HG03095 (cell line): ENCODE results near the gene GJB1.
"Not testable (repeated sequence)": the region's sequence is repeated elsewhere in the genome, so short reads cannot be mapped to it uniquely, and the experiment has no call there.

Experiments
- ATAC-seq: cut with Tn5 transposase; IDR thresholded peaks from one replicate; pipeline ENCODE4 v1.9.1; 2021; ENCODE audit warnings: moderate library complexity; ENCODE audit not compliant: unreplicated experiment

GJB1 gene

DNA sequence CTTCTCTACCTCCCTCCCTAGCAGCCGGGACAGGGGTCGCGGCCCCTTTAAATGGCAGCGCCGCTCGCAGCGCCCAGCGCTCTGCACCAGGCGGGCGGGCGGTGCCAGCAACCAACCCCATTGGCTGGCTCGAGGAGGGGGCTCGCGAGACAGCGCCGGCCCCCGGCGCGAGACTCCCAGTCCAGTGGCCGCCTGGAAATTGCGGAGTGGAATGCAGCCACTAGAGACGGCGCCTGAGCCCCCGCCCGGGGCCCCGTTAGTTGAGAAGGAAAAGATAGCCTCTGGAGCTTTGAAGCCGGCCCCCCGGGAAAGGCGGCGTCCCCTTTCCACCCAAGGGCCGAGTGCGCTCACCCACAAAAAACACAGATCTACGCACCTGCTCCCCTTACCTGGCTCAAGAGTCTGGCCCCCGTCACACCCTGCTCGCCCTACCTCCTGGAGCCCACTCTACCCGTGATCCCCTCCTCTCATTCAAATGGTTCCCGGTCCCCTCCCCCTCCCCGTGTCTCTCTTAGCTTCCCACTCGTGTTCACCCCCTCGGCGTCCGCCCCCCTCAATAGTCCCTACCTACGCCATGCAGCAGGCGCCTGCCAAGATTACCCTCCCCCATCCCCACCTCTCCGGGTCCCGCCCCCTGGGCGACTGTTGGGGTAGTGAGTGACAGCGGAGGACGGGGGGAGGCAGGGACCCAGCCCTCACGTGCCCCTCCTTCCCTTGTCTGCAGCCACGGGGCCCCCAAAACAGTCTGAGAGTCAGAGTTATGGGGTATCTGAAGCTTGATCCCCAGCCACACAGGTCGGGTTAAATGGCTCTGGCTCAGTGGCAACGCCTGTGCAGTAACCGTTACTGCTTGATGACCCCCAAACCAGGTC lies 31.3 kb downstream of the GJB1 start, which contains the start of gene ZMYM3:
Gene ZMYM3 (minus strand): TSS at position 49 of the 872 bp plus-strand sequence. CDS start 885 bp downstream, outside the sequence.
- peak; percentile 73 for ATAC-seq

DNA sequence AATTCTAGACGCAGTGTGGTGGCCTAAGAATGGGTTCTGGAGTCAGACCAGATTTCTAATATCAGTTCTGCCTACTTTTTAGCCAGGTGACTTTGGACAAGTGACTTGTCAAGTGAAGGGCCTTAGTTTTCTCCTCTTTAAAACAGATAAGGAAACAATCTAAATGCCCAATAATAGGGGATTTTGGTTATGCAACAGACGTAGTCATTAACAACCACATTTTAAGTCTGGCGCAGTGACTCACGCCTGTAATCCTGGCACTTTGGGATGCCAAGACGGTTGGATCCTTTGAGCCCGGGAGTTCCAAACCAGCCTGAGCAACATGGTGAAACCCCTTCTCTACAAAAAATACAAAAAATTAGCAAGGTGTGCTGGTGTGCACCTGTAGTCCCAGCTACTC lies 33.0 kb downstream of the GJB1 start:
- ATAC-seq = no peak

- no peak for ATAC-seq
These were observed 33.8 kb downstream of the GJB1 start for GRCh38 chrX:71256856-71257255.

GRCh38 chrX:71268624-71269023 lies 45.6 kb downstream of the GJB1 start:
- not testable (repeated sequence) for ATAC-seq

GRCh38 chrX:71269801-71270395 lies 46.9 kb downstream of the GJB1 start:
- ATAC-seq = no peak

- ATAC-seq = not testable (repeated sequence)
These were observed 49.3 kb downstream of the GJB1 start for GRCh38 chrX:71272313-71272712.
